ENCODE data around the gene MAPKAPK2. TPM values are rescaled to one million over a fixed set of nuclear protein-coding genes. Genes with fewer than 3 reads are reported as not detected.

Gene MAPKAPK2
- total RNA-seq, 1 donor from 2014 or later, result 62.4 TPM

DNA sequence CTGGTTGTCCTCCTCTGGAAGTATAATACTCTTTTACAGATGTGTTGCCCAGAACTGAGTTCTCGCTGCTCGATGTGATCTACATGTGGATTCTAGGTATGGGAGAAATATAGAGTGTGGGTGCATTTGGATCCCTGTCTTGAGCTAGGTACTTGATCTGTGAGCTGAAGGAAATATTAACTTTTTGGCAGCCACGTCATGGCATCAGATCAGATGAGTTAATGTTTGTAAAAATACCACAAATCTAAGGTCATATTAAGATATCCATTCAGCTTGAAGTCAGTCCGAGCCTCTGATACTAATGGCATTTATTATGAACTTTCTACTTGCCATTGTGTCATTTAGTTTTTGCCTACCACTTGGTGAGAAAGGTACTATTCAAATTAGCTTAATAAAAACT, 24.6 kb downstream of the MAPKAPK2 start:
- TF ChIP-seq, protein P1, sequence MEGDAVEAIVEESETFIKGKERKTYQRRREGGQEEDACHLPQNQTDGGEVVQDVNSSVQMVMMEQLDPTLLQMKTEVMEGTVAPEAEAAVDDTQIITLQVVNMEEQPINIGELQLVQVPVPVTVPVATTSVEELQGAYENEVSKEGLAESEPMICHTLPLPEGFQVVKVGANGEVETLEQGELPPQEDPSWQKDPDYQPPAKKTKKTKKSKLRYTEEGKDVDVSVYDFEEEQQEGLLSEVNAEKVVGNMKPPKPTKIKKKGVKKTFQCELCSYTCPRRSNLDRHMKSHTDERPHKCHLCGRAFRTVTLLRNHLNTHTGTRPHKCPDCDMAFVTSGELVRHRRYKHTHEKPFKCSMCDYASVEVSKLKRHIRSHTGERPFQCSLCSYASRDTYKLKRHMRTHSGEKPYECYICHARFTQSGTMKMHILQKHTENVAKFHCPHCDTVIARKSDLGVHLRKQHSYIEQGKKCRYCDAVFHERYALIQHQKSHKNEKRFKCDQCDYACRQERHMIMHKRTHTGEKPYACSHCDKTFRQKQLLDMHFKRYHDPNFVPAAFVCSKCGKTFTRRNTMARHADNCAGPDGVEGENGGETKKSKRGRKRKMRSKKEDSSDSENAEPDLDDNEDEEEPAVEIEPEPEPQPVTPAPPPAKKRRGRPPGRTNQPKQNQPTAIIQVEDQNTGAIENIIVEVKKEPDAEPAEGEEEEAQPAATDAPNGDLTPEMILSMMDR (IDR thresholded peaks at IDR 0.05), result no peak
- H3K36me3 Mint-ChIP-seq (ENCODE audit: unreplicated experiment), result no peaks in the 10 kb centered on the region

DNA sequence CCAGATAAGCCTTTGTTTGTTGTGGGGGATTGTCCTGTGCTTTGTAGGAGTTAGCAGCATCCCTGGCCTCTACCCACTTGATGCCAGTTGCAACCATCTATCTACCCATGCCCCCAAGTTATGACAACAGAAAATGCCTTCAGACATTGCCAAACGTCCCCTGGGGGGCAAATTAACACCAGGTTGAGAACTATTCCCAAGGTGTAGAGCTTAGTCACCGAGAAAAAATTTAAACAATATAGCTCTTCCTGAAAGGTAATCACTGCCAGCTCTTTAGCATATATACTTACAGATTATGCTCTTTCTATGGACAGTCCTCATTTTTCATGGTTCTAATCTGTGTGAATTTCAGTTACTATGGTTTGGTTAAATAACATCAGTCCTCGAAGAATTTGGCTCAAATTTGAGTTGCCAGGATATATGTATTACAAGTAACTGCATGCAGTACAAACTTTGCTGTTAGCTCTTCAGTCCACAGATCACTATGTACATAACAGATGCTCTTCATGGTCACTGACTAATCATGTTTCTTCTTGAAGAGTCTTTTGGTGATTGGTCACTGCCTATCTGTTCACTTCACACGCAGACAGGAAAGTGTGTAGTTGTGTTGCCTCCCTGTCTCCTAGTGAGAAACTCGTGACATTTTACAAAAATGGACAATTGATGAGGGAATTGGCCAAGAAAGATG, 25.2 kb downstream of the MAPKAPK2 start:
- TF ChIP-seq, protein P1 (IDR thresholded peaks at IDR 0.05), result no peak
- no peak for DNase-seq (ENCODE audit: extremely low spot score, unreplicated experiment)
- Mint-ChIP-seq H3K36me3 (ENCODE audit: unreplicated experiment) (no peaks in the 10 kb centered on the region), H3K4me3 (ENCODE audit: unreplicated experiment) (no peak overlapping the region), H3K9me3 (ENCODE audit: unreplicated experiment) (no peaks in the 10 kb centered on the region), H3K4me1 (ENCODE audit: unreplicated experiment) (peaks cover 77% of the 10 kb centered on the region), H3K27ac (ENCODE audit: unreplicated experiment) (no peak overlapping the region), H3K27me3 (ENCODE audit: unreplicated experiment) (no peaks in the 10 kb centered on the region)

More for the DNA sequence above, 24.6 kb downstream of the MAPKAPK2 start:
- Mint-ChIP-seq H3K27me3 (ENCODE audit: unreplicated experiment) (no peaks in the 10 kb centered on the region), H3K9me3 (ENCODE audit: unreplicated experiment) (no peaks in the 10 kb centered on the region), H3K4me3 (ENCODE audit: unreplicated experiment) (no peak overlapping the region), H3K27ac (ENCODE audit: unreplicated experiment) (no peak overlapping the region), H3K4me1 (ENCODE audit: unreplicated experiment) (peaks cover 77% of the 10 kb centered on the region)
- DNase-seq (ENCODE audit: extremely low spot score, unreplicated experiment), result no peak

DNA sequence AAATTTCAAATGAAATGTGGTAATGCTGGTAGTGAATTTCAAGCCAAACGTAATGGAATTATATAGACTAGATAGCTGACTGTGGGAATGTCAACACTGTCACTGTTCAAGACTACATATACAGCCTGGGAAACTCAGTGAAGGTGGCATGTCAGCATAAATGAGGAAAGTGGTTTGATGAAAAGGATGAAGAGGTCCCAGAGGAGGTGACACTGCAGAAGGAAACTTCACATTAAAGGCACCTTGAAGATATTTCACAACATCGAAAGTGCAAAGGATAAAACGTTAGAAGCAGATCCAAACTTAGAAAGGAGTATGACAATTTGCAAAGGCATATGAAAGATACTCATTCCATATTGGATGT, 25.7 kb downstream of the MAPKAPK2 start:
- H3K27me3 Mint-ChIP-seq (ENCODE audit: unreplicated experiment), result no peaks in the 10 kb centered on the region
- no peak overlapping the region for H3K4me3 Mint-ChIP-seq (ENCODE audit: unreplicated experiment)
- H3K9me3 Mint-ChIP-seq (ENCODE audit: unreplicated experiment), result no peaks in the 10 kb centered on the region
- TF ChIP-seq, protein P1 (IDR thresholded peaks at IDR 0.05), result no peak
- H3K27ac Mint-ChIP-seq (ENCODE audit: unreplicated experiment), result no peak overlapping the region
- H3K4me1 Mint-ChIP-seq (ENCODE audit: unreplicated experiment), result peaks cover 76% of the 10 kb centered on the region
- no peak for DNase-seq (ENCODE audit: extremely low spot score, unreplicated experiment)
- no peaks in the 10 kb centered on the region for H3K36me3 Mint-ChIP-seq (ENCODE audit: unreplicated experiment)

DNA sequence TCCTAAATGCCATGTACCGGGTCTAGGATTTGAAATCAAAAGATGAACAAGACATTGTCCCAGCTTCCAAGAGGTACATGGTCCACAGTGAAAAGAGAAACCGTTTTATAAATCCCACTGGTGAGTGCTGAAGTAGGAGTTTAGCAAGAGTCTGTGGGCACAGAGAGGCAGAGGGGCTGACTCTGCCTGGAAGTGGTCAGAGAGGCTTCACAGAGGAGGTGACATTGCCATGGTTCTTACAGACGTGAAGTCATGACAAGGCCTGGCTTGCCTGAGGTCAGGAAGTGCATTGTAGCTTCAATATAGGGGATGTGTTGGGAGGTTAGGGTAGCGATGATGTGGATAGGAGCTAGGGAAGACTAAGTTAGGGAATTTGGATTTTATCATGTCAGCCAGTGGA, 28.4 kb downstream of the MAPKAPK2 start:
- DNase-seq (ENCODE audit: extremely low spot score, unreplicated experiment), result no peak
- Mint-ChIP-seq H3K36me3 (ENCODE audit: unreplicated experiment) (no peaks in the 10 kb centered on the region), H3K4me3 (ENCODE audit: unreplicated experiment) (no peak overlapping the region), H3K27ac (ENCODE audit: unreplicated experiment) (peak overlapping the region; percentile 8), H3K4me1 (ENCODE audit: unreplicated experiment) (peaks cover 62% of the 10 kb centered on the region), H3K9me3 (ENCODE audit: unreplicated experiment) (no peaks in the 10 kb centered on the region), H3K27me3 (ENCODE audit: unreplicated experiment) (no peaks in the 10 kb centered on the region)
- TF ChIP-seq, protein P1 (IDR thresholded peaks at IDR 0.05), result no peak

DNA sequence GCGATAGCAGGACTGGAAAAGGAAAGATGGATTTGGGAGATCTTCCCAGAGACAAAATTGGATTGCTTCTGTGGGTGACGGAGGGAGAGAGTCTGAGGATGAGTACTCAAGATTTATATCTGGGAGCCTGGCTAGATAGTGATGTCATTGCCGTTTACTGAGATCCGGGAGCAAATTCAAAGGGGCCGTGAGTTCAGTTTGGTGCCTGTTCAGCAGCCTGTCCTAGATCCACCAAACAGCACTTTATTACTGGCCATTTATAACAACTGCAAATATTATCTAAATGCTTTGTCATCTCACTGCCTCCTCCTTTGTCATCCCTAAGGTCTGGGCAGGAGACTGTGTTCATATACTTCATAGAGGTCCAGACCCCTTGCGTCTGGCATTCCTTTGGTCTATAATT, 29.2 kb downstream of the MAPKAPK2 start:
- Mint-ChIP-seq H3K9me3 (ENCODE audit: unreplicated experiment) (no peaks in the 10 kb centered on the region), H3K4me1 (ENCODE audit: unreplicated experiment) (peaks cover 54% of the 10 kb centered on the region), H3K27ac (ENCODE audit: unreplicated experiment) (no peak overlapping the region), H3K36me3 (ENCODE audit: unreplicated experiment) (no peaks in the 10 kb centered on the region), H3K4me3 (ENCODE audit: unreplicated experiment) (no peak overlapping the region), H3K27me3 (ENCODE audit: unreplicated experiment) (no peaks in the 10 kb centered on the region)
- no peak for DNase-seq (ENCODE audit: extremely low spot score, unreplicated experiment)
- TF ChIP-seq, protein P1 (IDR thresholded peaks at IDR 0.05), result no peak
